Gastrocnemius medialis (tissue), 4 donors: ENCODE results near the gene CLSTN1. TPM values are rescaled to one million over a fixed set of nuclear protein-coding genes. Genes with fewer than 3 reads are reported as not detected.
"Not testable (repeated sequence)": the region's sequence is repeated elsewhere in the genome, so short reads cannot be mapped to it uniquely, and the experiment has no call there.

Source experiments
- ATAC-seq, 2 donors: fragments of 150-250 bp; one replicate each; pipeline ENCODE4 v1.9.1; 2016
- DNase-seq, 2 donors: peaks; one replicate each; pipeline ENCODE4 v3.0.0-alpha.2; 2019
- H3K27ac ChIP-seq, 4 donors: fragments of 200-600 bp; sonication (generic); 1 replicate in 1 of 4; 2 replicates in 3 of 4; pipeline ENCODE4 v1.5.1; 2016 to 2018; ENCODE audit warnings: mild to moderate bottlenecking in 2 of 4, moderate library complexity in 1 of 4
- H3K27me3 ChIP-seq, 3 donors: fragments of 200-600 bp; sonication (generic) in 2 of 3; 1 replicate in 1 of 3; 2 replicates in 2 of 3; pipeline versions ENCODE4 v1.5.1 to v1.6.0; 2016 to 2019; ENCODE audit warnings: mild to moderate bottlenecking in 1 of 3, moderate library complexity in 1 of 3
- H3K36me3 ChIP-seq, 2 donors: fragments of 200-600 bp; sonication (generic) in 1 of 2; one replicate each; pipeline ENCODE4 v1.5.1; 2017 to 2018
- H3K4me1 ChIP-seq, 2 donors: fragments of 200-600 bp; sonication (generic) in 1 of 2; one replicate each; pipeline ENCODE4 v1.5.1; 2016 to 2017; ENCODE audit warnings: mild to moderate bottlenecking in 2 of 2
- H3K4me3 ChIP-seq, 4 donors: fragments of 200-600 bp; sonication (generic) in 3 of 4; 1 replicate in 1 of 4; 2 replicates in 3 of 4; pipeline ENCODE4 v1.5.1; 2016 to 2019; ENCODE audit warnings: mild to moderate bottlenecking in 2 of 4
- H3K9me3 ChIP-seq, 3 donors: fragments of 200-600 bp; sonication (generic) in 2 of 3; 1 replicate in 1 of 3; 2 replicates in 2 of 3; pipeline ENCODE4 v1.5.1; 2016 to 2019
- CTCF ChIP-seq, 5 experiments: fragments of 450-650 bp in 3 of 5; fragments of 200-600 bp in 2 of 5; sonication (generic) in 2 of 5; IDR thresholded peaks in 4 of 5; conservative IDR thresholded peaks in 1 of 5; 1 replicate in 4 of 5; 2 replicates in 1 of 5; pipeline ENCODE4 v1.5.1; 2016 to 2019; ENCODE audit warnings: antibody characterized with exemption in 5 of 5, mild to moderate bottlenecking in 3 of 5, moderate library complexity in 3 of 5
- POLR2A ChIP-seq, 2 donors: fragments of 450-650 bp; IDR thresholded peaks; one replicate each; pipeline ENCODE4 v1.6.1; 2017; ENCODE audit warnings: antibody characterized with exemption in 2 of 2, mild to moderate bottlenecking in 2 of 2, moderate library complexity in 2 of 2
- in situ Hi-C, 4 donors: fragments of 200-750 bp; cut with MboI; loops; one replicate each; pipeline versions ENCODE4 v1.15.0 to v1.8.0; 2017; ENCODE audit warnings: low sequenced_read_pairs in 4 of 4
- intact Hi-C: fragments of 100-400 bp; cut with DNase I; formaldehyde crosslinking; loops from one replicate; pipeline ENCODE4 v1.15.1; 2023; ENCODE audit warnings: low total_unique reads
- total RNA-seq, 4 donors: library from RNA; depleted of rRNA; stranded (reverse); fragments of >200 nt; gene quantifications; one replicate each; pipeline versions ENCODE4 v1.1.0 to v1.2.3, GENCODE V29; 2016

The CLSTN1 gene
- total RNA-seq, 4 donors from 2014 or later: 8.5 to 25.7 (median 22.0) TPM

GRCh38 chr1:9767964-9768668 lies 55.6 kb downstream of the CLSTN1 start:
- no peak for ATAC-seq

GRCh38 chr1:9766759-9767442 lies 56.9 kb downstream of the CLSTN1 start:
- Histone ChIP-seq H3K4me1 (no peaks in the 10 kb centered on the region), H3K9me3 (no peaks in the 10 kb centered on the region), H3K36me3 (no peaks in the 10 kb centered on the region), H3K27ac (no peak overlapping the region), H3K27me3 (no peaks in the 10 kb centered on the region), H3K4me3 (no peak overlapping the region)
- no peak for ATAC-seq
- DNase-seq: no peak
- intact Hi-C loops: no loop called here
- in situ Hi-C loops: no loop called here
- TF ChIP-seq CTCF (IDR thresholded peaks at IDR 0.05 in 4 of 5, conservative IDR thresholded peaks at IDR 0.05 in 1 of 5): no peak
- no peak for TF ChIP-seq POLR2A (IDR thresholded peaks at IDR 0.05)

More at GRCh38 chr1:9767964-9768668, 55.6 kb downstream of the CLSTN1 start:
- Histone ChIP-seq H3K4me1 (no peaks in the 10 kb centered on the region), H3K27ac (no peak overlapping the region), H3K9me3 (no peaks in the 10 kb centered on the region), H3K4me3 (no peak overlapping the region), H3K36me3 (peaks cover 0 to 10% of the 10 kb centered on the region in 2 donors), H3K27me3 (no peaks in the 10 kb centered on the region)
- no peak for TF ChIP-seq POLR2A (IDR thresholded peaks at IDR 0.05)
- no peak for TF ChIP-seq CTCF (IDR thresholded peaks at IDR 0.05 in 4 of 5, conservative IDR thresholded peaks at IDR 0.05 in 1 of 5)
- in situ Hi-C loops (no loop called here), intact Hi-C loops (no loop called here)
- DNase-seq: no peak

GRCh38 chr1:9764550-9764949 lies 59.2 kb downstream of the CLSTN1 start:
- Histone ChIP-seq H3K4me1 (peaks cover 3 to 4% of the 10 kb centered on the region in 2 donors), H3K4me3 (no peak overlapping the region), H3K36me3 (no peaks in the 10 kb centered on the region), H3K27ac (no peak overlapping the region), H3K27me3 (no peaks in the 10 kb centered on the region), H3K9me3 (no peaks in the 10 kb centered on the region)
- TF ChIP-seq POLR2A (IDR thresholded peaks at IDR 0.05) (no peak), CTCF (IDR thresholded peaks at IDR 0.05 in 4 of 5, conservative IDR thresholded peaks at IDR 0.05 in 1 of 5) (no peak)
- intact Hi-C loops: no loop called here
- DNase-seq: no peak
- no peak for ATAC-seq
- in situ Hi-C loops: no loop called here

GRCh38 chr1:9763914-9764313 lies 59.9 kb downstream of the CLSTN1 start:
- TF ChIP-seq POLR2A (IDR thresholded peaks at IDR 0.05): no peak
- no peak for TF ChIP-seq CTCF (IDR thresholded peaks at IDR 0.05 in 4 of 5, conservative IDR thresholded peaks at IDR 0.05 in 1 of 5)
- Histone ChIP-seq H3K9me3 (no peaks in the 10 kb centered on the region), H3K27ac (no peak overlapping the region), H3K27me3 (no peaks in the 10 kb centered on the region), H3K4me1 (peaks cover 4 to 8% of the 10 kb centered on the region in 2 donors), H3K36me3 (no peaks in the 10 kb centered on the region), H3K4me3 (no peak overlapping the region)
- DNase-seq (no peak), ATAC-seq (no peak)
- intact Hi-C loops: no loop called here
- in situ Hi-C loops: no loop called here

GRCh38 chr1:9762446-9762845 lies 61.3 kb downstream of the CLSTN1 start:
- H3K27me3 ChIP-seq, H3K36me3 ChIP-seq, ATAC-seq, H3K4me1 ChIP-seq, H3K9me3 ChIP-seq, H3K27ac ChIP-seq, intact Hi-C loops, in situ Hi-C loops, H3K4me3 ChIP-seq, DNase-seq: not testable (repeated sequence)
